WERI-Rb-1 (cell line): ENCODE results near the gene POU6F2.

Source experiments
- DNase-seq: peaks from one replicate; pipeline ENCODE4 v3.0.0-alpha.2; 2020
- H3K27ac ChIP-seq: fragments of 250-450 bp; sonication (Bioruptor Pico); 2 replicates; pipeline ENCODE4 v1.5.1; 2020; ENCODE audit warnings: mild to moderate bottlenecking, moderate library complexity
- H3K27me3 ChIP-seq: fragments of 250-450 bp; sonication (Bioruptor Pico); 2 replicates; pipeline ENCODE4 v1.5.1; 2021; ENCODE audit warnings: mild to moderate bottlenecking, low read depth, moderate library complexity; ENCODE audit not compliant: insufficient read depth, severe bottlenecking
- H3K36me3 ChIP-seq: fragments of 250-450 bp; sonication (Bioruptor Pico); 2 replicates; pipeline ENCODE4 v1.5.1; 2020; ENCODE audit warnings: mild to moderate bottlenecking, moderate library complexity
- H3K4me3 ChIP-seq: 2 replicates; pipeline ENCODE4 v1.5.1; 2011; ENCODE audit warnings: low read depth, mild to moderate bottlenecking, control low read depth, low read length
- H3K9me3 ChIP-seq: fragments of 250-450 bp; sonication (Bioruptor Pico); 2 replicates; pipeline ENCODE4 v1.5.1; 2021; ENCODE audit warnings: mild to moderate bottlenecking, moderate library complexity; ENCODE audit not compliant: severe bottlenecking
- TF ChIP-seq, protein P1 (sequence below): IDR thresholded peaks from 2 replicates; pipeline ENCODE4 v1.5.1; 2011; ENCODE audit warnings: low read depth, mild to moderate bottlenecking, control low read depth, inconsistent platforms, low read length

POU6F2 gene

DNA sequence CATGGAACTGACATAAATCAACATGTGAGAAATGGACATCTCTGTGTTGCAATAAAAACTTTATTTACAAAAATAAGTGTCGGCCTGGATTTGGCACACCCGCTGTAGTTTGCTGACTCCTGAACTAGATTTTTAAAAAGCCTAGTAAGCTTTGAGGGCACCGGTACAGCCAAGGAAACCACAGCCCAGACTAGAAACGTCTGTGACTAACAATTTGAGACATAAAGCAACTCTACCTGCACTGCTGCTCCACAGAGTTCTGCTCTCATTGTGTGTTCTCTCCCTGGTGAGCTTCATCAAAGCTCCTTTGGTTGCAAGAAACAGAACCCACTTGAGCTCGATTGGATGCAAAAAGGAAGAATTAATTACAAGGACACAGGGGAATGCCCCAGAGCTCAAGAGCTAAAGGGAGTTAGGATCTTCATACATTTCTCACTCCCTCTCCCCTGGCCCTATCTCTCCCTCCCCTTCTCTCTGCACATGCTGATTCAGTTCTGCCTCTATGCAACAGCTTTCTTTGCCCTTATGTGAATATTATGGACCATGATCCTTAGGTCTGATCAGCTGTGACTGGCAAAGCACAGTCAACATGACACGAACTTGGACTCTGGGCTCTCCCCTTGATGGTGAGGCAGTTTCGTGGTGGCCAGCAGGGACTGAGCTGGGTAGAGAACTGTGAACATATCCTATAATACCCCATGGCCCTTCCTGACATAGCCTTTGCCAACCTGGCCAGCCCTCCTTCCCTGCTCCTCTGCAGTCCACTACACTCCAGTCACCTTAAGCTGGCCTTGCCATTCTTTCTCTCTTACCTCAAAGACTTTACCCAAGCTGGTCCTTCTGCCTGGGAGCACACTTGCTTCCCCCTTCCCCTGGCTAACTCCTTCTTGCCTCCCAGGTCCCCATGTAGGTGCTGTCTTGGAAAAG lies 511.0 kb downstream of the POU6F2 start:
- DNase-seq = no peak
- TF ChIP-seq, protein P1, sequence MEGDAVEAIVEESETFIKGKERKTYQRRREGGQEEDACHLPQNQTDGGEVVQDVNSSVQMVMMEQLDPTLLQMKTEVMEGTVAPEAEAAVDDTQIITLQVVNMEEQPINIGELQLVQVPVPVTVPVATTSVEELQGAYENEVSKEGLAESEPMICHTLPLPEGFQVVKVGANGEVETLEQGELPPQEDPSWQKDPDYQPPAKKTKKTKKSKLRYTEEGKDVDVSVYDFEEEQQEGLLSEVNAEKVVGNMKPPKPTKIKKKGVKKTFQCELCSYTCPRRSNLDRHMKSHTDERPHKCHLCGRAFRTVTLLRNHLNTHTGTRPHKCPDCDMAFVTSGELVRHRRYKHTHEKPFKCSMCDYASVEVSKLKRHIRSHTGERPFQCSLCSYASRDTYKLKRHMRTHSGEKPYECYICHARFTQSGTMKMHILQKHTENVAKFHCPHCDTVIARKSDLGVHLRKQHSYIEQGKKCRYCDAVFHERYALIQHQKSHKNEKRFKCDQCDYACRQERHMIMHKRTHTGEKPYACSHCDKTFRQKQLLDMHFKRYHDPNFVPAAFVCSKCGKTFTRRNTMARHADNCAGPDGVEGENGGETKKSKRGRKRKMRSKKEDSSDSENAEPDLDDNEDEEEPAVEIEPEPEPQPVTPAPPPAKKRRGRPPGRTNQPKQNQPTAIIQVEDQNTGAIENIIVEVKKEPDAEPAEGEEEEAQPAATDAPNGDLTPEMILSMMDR = no peak
- no peak overlapping the region for H3K4me3 ChIP-seq

DNA sequence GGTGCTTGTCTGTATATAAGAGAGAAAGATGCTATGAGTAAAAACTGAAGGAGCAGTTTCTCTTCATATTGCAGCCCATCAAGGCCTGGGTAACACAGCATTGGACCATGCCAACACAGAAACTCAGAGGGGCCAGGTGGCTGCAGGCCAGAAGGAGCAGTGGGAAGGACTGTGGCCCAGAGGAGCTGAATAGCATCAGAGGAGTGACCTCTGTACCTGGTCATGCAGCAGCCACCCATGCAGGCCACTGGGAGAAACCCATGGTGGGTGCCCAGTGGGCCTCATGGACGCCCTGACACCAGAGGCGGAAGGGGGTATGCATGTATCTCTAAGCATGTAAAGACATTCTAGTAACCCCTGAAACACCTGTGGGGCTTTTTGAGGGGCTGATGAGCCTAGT lies 512.6 kb downstream of the POU6F2 start:
- Histone ChIP-seq H3K9me3 (no peaks in the 10 kb centered on the region), H3K27ac (no peak overlapping the region), H3K4me3 (no peak overlapping the region), H3K27me3 (no peaks in the 10 kb centered on the region), H3K36me3 (no peaks in the 10 kb centered on the region)
- no peak for DNase-seq
- TF ChIP-seq, protein P1 = no peak

More for the DNA sequence above, 511.0 kb downstream of the POU6F2 start:
- no peaks in the 10 kb centered on the region for H3K9me3 ChIP-seq
- H3K27me3 ChIP-seq = no peaks in the 10 kb centered on the region
- H3K27ac ChIP-seq = no peak overlapping the region
- no peaks in the 10 kb centered on the region for H3K36me3 ChIP-seq

DNA sequence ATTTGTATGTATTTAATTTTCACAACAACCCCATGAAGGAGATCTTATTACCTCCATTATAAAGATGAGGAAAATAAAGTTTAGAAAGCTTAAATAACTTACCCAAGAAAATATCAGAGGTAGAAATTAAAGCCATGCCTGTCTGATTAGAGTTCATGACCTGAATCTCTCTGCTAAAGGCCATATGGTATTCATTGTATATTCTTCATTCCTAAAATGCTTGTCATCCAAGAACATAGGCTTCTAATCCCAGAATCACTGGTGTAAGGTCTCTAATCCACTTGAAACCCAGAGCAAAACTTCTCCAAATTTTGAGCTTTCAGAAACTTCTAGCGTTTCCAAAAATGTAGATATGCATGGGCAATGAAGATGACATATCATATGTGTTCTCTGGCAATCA lies 516.2 kb downstream of the POU6F2 start:
- Histone ChIP-seq H3K4me3 (no peak overlapping the region), H3K27me3 (no peaks in the 10 kb centered on the region), H3K27ac (no peak overlapping the region), H3K36me3 (no peaks in the 10 kb centered on the region), H3K9me3 (no peaks in the 10 kb centered on the region)
- TF ChIP-seq, protein P1 = no peak
- no peak for DNase-seq

DNA sequence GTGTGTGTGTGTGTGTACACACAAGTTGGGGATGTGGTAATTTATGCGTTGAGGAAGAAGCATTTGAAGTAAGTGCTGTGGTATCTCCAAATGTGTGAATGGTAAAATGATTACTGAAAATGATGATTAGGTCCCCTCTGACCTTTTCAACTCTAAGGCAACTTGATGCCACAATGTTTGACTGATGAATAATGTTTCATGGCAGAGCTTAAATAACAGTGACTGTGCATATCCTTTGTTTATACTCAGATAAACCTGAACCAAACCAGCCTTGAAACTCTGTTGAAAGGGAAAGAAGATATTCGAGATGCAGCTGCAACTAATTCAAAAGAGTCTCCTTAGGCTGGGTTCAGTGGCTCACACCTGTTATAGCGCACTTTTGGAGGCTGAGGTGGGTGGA lies 523.6 kb downstream of the POU6F2 start:
- TF ChIP-seq, protein P1 = no peak
- H3K4me3 ChIP-seq = no peak overlapping the region
- no peak overlapping the region for H3K27ac ChIP-seq
- no peaks in the 10 kb centered on the region for H3K36me3 ChIP-seq
- no peaks in the 10 kb centered on the region for H3K9me3 ChIP-seq
- DNase-seq = no peak
- no peaks in the 10 kb centered on the region for H3K27me3 ChIP-seq

DNA sequence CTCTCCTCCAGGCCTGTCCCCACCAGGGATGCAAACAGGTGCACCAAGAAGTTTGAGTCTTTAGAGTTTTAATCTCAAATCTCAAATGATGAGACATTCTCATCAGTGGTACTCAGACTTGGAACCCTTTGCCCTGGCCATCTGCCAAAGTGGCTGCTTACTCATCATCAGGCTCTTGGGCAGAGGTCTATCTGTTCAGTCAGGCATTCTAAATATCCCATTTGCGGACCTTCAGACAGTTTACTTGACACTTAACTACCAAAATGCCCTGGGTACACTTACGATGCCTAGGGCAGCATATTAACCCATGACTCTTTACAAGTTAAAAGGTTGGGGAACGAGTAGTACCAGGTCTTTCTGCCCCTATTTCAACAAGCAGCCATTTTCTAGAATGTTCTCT lies 527.3 kb downstream of the POU6F2 start:
- Histone ChIP-seq H3K9me3 (no peaks in the 10 kb centered on the region), H3K36me3 (no peaks in the 10 kb centered on the region), H3K27ac (no peak overlapping the region), H3K4me3 (no peak overlapping the region), H3K27me3 (no peaks in the 10 kb centered on the region)
- TF ChIP-seq, protein P1 = no peak
- DNase-seq = no peak
